ENCODE measurements around the gene DISC1. TPM values are rescaled to one million over a fixed set of nuclear protein-coding genes. Genes with fewer than 3 reads are reported as not detected.
"Not testable (repeated sequence)": the region's sequence is repeated elsewhere in the genome, so short reads cannot be mapped to it uniquely, and the experiment has no call there.

DISC1 gene
- total RNA-seq, 4 donors from 2014 or later = 9.6 to 27.9 (median 13.0) TPM

- TF ChIP-seq CTCF (IDR thresholded peaks at IDR 0.05) = no peak
- ATAC-seq (ENCODE audit: low FRiP score) (no peak), DNase-seq (ENCODE audit: low spot score) (no peak)
Observed at GRCh38 chr1:231964241-231964640, 337.7 kb downstream of the DISC1 start.

GRCh38 chr1:231964961-231965360 lies 338.4 kb downstream of the DISC1 start:
- DNase-seq (ENCODE audit: low spot score) (no peak), ATAC-seq (ENCODE audit: low FRiP score) (no peak)
- no peak for TF ChIP-seq CTCF (IDR thresholded peaks at IDR 0.05)

GRCh38 chr1:231965615-231966014 lies 339.0 kb downstream of the DISC1 start:
- DNase-seq (ENCODE audit: low spot score) (no peak), ATAC-seq (ENCODE audit: low FRiP score) (no peak)
- TF ChIP-seq CTCF (IDR thresholded peaks at IDR 0.05) = no peak

GRCh38 chr1:231966983-231967382 lies 340.4 kb downstream of the DISC1 start:
- ATAC-seq (ENCODE audit: low FRiP score) = no peak
- no peak for TF ChIP-seq CTCF (IDR thresholded peaks at IDR 0.05)
- no peak for DNase-seq (ENCODE audit: low spot score)

- ATAC-seq (ENCODE audit: low FRiP score) = no peak
- DNase-seq (ENCODE audit: low spot score) = no peak
- no peak for TF ChIP-seq CTCF (IDR thresholded peaks at IDR 0.05)
Observed at GRCh38 chr1:231969076-231969475, 342.5 kb downstream of the DISC1 start.

GRCh38 chr1:231969761-231970160 lies 343.2 kb downstream of the DISC1 start:
- not testable (repeated sequence) for DNase-seq (ENCODE audit: low spot score); ATAC-seq (ENCODE audit: low FRiP score)

GRCh38 chr1:231970684-231971083 lies 344.1 kb downstream of the DISC1 start:
- DNase-seq (ENCODE audit: low spot score) (no peak), ATAC-seq (ENCODE audit: low FRiP score) (no peak)
- TF ChIP-seq CTCF (IDR thresholded peaks at IDR 0.05) = no peak

Measured in omental fat pad (tissue), 4 donors.